K562 (cell line): ENCODE measurements around the gene TARBP1. TPM values are rescaled to one million over a fixed set of nuclear protein-coding genes. Genes with fewer than 3 reads are reported as not detected.
A peak's percentile ranks its signal among the peaks of the same experiment; 100 is the strongest.

Experiments
- ARID3A ChIP-seq: IDR thresholded peaks from 2 replicates; pipeline ENCODE4 v1.6.1; 2012; ENCODE audit warnings: low read depth, low read length, improper control_type of control experiment, borderline replicate concordance
- CBX3 ChIP-seq, 2 experiments: IDR thresholded peaks; 1 replicate in 1 of 2; 2 replicates in 1 of 2; pipeline ENCODE4 v1.6.1; 2012; ENCODE audit warnings: inconsistent platforms in 2 of 2, low read length in 2 of 2, borderline replicate concordance in 1 of 2, control low read depth in 1 of 2
- DIDO1 ChIP-seq: fragments of 450-650 bp; IDR thresholded peaks from 2 replicates; pipeline ENCODE4 v1.6.1; 2016; ENCODE audit warnings: low read depth, missing biosample characterization, missing genetic modification characterization
- EHMT2 ChIP-seq: fragments of 450-650 bp; IDR thresholded peaks from 2 replicates; pipeline ENCODE4 v1.6.1; 2018; ENCODE audit warnings: antibody characterized with exemption
- ESRRB ChIP-seq: fragments of 250-450 bp; sonication (Bioruptor Pico); IDR thresholded peaks from 2 replicates; pipeline ENCODE4 v1.5.0; 2020; ENCODE audit warnings: mild to moderate bottlenecking, moderate library complexity, borderline replicate concordance
- HCFC1 ChIP-seq: IDR thresholded peaks from 2 replicates; pipeline ENCODE4 v1.6.1; 2012; ENCODE audit warnings: low read depth, low read length, improper control_type of control experiment
- ILF3 ChIP-seq: fragments of 450-650 bp; IDR thresholded peaks from 2 replicates; pipeline ENCODE4 v1.6.1; 2018; ENCODE audit warnings: antibody characterized with exemption, mild to moderate bottlenecking, moderate library complexity, borderline replicate concordance
- MIER1 ChIP-seq: fragments of 450-650 bp; IDR thresholded peaks from 2 replicates; pipeline ENCODE4 v1.6.1; 2016; ENCODE audit warnings: antibody characterized with exemption, mild to moderate bottlenecking, low read depth
- NCOA2 ChIP-seq, 2 experiments: fragments of 450-650 bp; IDR thresholded peaks; 2 replicates each; pipeline ENCODE4 v1.6.1; 2018; ENCODE audit warnings: mild to moderate bottlenecking in 2 of 2, moderate library complexity in 1 of 2; ENCODE audit not compliant: partially characterized antibody in 2 of 2
- NR2F6 ChIP-seq: fragments of 450-650 bp; formaldehyde crosslinking; IDR thresholded peaks from 2 replicates; pipeline ENCODE4 v1.4.0; 2020; ENCODE audit warnings: mild to moderate bottlenecking
- PKNOX1 ChIP-seq: fragments of 450-650 bp; IDR thresholded peaks from 2 replicates; pipeline ENCODE4 v1.6.1; 2016
- POLR2H ChIP-seq: IDR thresholded peaks from 2 replicates; pipeline ENCODE4 v1.6.1; 2016; ENCODE audit warnings: missing genetic modification characterization, low read depth, mild to moderate bottlenecking, control low read depth, missing compliant biosample characterization, moderate library complexity
- PYGO2 ChIP-seq: fragments of 450-650 bp; IDR thresholded peaks from 2 replicates; pipeline ENCODE4 v1.6.1; 2016; ENCODE audit warnings: mild to moderate bottlenecking, missing genetic modification characterization, moderate library complexity, missing compliant biosample characterization
- RBM34 ChIP-seq: fragments of 200-400 bp; formaldehyde crosslinking; IDR thresholded peaks from 2 replicates; pipeline ENCODE4 v1.6.1; 2018; ENCODE audit warnings: low read length, borderline replicate concordance; ENCODE audit not compliant: insufficient read depth
- ZNF347 ChIP-seq: fragments of 450-650 bp; formaldehyde crosslinking; IDR thresholded peaks from 2 replicates; pipeline ENCODE4 v1.4.0; 2020; ENCODE audit warnings: low read depth, mild to moderate bottlenecking, moderate library complexity
- ZNF551 ChIP-seq: fragments of 250-450 bp; sonication (Bioruptor Pico); IDR thresholded peaks from 2 replicates; pipeline ENCODE4 v1.5.0; 2021; ENCODE audit warnings: mild to moderate bottlenecking, moderate library complexity
- ZNF57 ChIP-seq: fragments of 450-650 bp; formaldehyde crosslinking; IDR thresholded peaks from 2 replicates; pipeline ENCODE4 v1.4.0; 2020; ENCODE audit warnings: mild to moderate bottlenecking, moderate library complexity
- ZNF699 ChIP-seq: fragments of 250-450 bp; sonication (Bioruptor Pico); IDR thresholded peaks from 2 replicates; pipeline ENCODE4 v1.8.0; 2021; ENCODE audit warnings: mild to moderate bottlenecking, moderate library complexity; ENCODE audit not compliant: insufficient replicate concordance
- ZNF76 ChIP-seq: fragments of 250-450 bp; sonication (Bioruptor Pico); IDR thresholded peaks from 2 replicates; pipeline ENCODE4 v1.4.0; 2020; ENCODE audit warnings: mild to moderate bottlenecking, moderate library complexity, borderline replicate concordance
- polyA plus RNA-seq, 8 experiments: library from polyadenylated mRNA; depleted of rRNA in 4 of 8; stranded (reverse) in 5 of 8; unstranded in 3 of 8; fragments of >200 nt; fragmentation: Nextera tagmentation in 2 of 8; fragmentation: Illumina TruSeq in 1 of 8; extraction: Ambion mirVana in 2 of 8; extraction: Trizol in 1 of 8; gene quantifications; 2 replicates each; pipeline versions ENCODE4 v1.2.1 to v1.2.3, GENCODE V29; 2011 to 2014; ENCODE audit warnings: inconsistent platforms in 1 of 8, missing spikeins in 1 of 8
- total RNA-seq, 7 experiments: library from RNA; depleted of rRNA in 6 of 7; stranded (reverse); fragments of >200 nt in 6 of 7; fragmentation: Illumina TruSeq in 2 of 7; extraction: Trizol in 2 of 7; gene quantifications; 2 replicates each; pipeline versions ENCODE4 v1.2.1 to v1.2.3, GENCODE V29; 2011 to 2021; ENCODE audit warnings: low replicate concordance in 1 of 7
- TF ChIP-seq, protein P1 (sequence below): sonication (generic); formaldehyde crosslinking; IDR thresholded peaks from 2 replicates; pipeline ENCODE4 v1.8.1; 2023; ENCODE audit warnings: mild to moderate bottlenecking, missing genetic modification reagents
- TF ChIP-seq, protein P2 (sequence below): fragments of 250-450 bp; sonication (Bioruptor Pico); IDR thresholded peaks from 2 replicates; pipeline ENCODE4 v1.8.0; 2021; ENCODE audit warnings: mild to moderate bottlenecking, moderate library complexity

TARBP1 gene
- total and polyA plus RNA-seq, 9 of the 15 experiments (the other 6 are each of a cell fraction or from before 2014, with no cell fraction given): 8.8 to 48.0 (median 22.9) TPM

GRCh38 chr1:234490793-234491479 is 12.0 kb upstream of the TARBP1 start (continued):
- no peak for TF ChIP-seq ILF3
- TF ChIP-seq HCFC1: no peak
- TF ChIP-seq NR2F6 (CRISPR knock-in tag): no peak
- TF ChIP-seq RBM34: no peak
- TF ChIP-seq POLR2H (tag): no peak
- no peak for TF ChIP-seq MIER1
- TF ChIP-seq EHMT2: peak; percentile 87
- TF ChIP-seq, protein P1, sequence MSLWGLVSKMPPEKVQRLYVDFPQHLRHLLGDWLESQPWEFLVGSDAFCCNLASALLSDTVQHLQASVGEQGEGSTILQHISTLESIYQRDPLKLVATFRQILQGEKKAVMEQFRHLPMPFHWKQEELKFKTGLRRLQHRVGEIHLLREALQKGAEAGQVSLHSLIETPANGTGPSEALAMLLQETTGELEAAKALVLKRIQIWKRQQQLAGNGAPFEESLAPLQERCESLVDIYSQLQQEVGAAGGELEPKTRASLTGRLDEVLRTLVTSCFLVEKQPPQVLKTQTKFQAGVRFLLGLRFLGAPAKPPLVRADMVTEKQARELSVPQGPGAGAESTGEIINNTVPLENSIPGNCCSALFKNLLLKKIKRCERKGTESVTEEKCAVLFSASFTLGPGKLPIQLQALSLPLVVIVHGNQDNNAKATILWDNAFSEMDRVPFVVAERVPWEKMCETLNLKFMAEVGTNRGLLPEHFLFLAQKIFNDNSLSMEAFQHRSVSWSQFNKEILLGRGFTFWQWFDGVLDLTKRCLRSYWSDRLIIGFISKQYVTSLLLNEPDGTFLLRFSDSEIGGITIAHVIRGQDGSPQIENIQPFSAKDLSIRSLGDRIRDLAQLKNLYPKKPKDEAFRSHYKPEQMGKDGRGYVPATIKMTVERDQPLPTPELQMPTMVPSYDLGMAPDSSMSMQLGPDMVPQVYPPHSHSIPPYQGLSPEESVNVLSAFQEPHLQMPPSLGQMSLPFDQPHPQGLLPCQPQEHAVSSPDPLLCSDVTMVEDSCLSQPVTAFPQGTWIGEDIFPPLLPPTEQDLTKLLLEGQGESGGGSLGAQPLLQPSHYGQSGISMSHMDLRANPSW (CRISPR knock-in tag): no peak
- no peak for TF ChIP-seq ZNF347 (CRISPR knock-in tag)
- no peak for TF ChIP-seq ZNF699 (CRISPR knock-in tag)
- peak; percentile 91 for TF ChIP-seq PYGO2
- TF ChIP-seq ZNF551 (CRISPR knock-in tag): no peak
- peak; percentile 81; the same call in 1 of the 2 replicates for TF ChIP-seq ZNF76
- no peak for TF ChIP-seq ARID3A
- TF ChIP-seq ZNF57 (CRISPR knock-in tag): no peak
- TF ChIP-seq, protein P2, sequence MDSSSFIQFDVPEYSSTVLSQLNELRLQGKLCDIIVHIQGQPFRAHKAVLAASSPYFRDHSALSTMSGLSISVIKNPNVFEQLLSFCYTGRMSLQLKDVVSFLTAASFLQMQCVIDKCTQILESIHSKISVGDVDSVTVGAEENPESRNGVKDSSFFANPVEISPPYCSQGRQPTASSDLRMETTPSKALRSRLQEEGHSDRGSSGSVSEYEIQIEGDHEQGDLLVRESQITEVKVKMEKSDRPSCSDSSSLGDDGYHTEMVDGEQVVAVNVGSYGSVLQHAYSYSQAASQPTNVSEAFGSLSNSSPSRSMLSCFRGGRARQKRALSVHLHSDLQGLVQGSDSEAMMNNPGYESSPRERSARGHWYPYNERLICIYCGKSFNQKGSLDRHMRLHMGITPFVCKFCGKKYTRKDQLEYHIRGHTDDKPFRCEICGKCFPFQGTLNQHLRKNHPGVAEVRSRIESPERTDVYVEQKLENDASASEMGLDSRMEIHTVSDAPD: no peak
- TF ChIP-seq PKNOX1: 0 out of 2 replicates have a peak, but pooled peaks have one; percentile 33
- 0 out of 2 replicates have a peak, but pooled peaks have one; percentile 78 for TF ChIP-seq ESRRB (CRISPR knock-in tag)
- no peak for TF ChIP-seq CBX3 (IDR thresholded peaks at IDR 0.05; ENCODE audit: borderline replicate concordance in 1 of 2, low read length in 2 of 2)
- no peak for TF ChIP-seq NCOA2 (IDR thresholded peaks at IDR 0.05; ENCODE audit: partially characterized antibody in 2 of 2)
- peak; percentile 86 for TF ChIP-seq DIDO1 (tag)
